T-cell (primary cell): ENCODE results near the gene INPP5E. TPM values are rescaled to one million over a fixed set of nuclear protein-coding genes. Genes with fewer than 3 reads are reported as not detected.
A peak's percentile ranks its signal among the peaks of the same experiment; 100 is the strongest.

Experiments
- ATAC-seq, 4 experiments: fragments of 200-7000 bp in 3 of 4; fragments of 150-1000 bp in 1 of 4; cut with Tn5 transposase; replicated peaks in 1 of 4; 1 replicate in 3 of 4; 2 replicates in 1 of 4; pipeline ENCODE4 v1.10.0; 2021; ENCODE audit warnings: moderate library complexity in 3 of 4, mild to moderate bottlenecking in 2 of 4, moderate number of reproducible peaks in 1 of 4
- CTCF ChIA-PET, 2 donors: fragments of 300-600 bp; sonication (Branson Sonifier 250); formaldehyde crosslinking; loops; one replicate each; lab custom pipeline; 2022; ENCODE audit warnings: antibody characterized with exemption in 2 of 2; lab: Charles Lee
- POLR2A ChIA-PET, 2 donors: fragments of 300-600 bp; sonication (Branson Sonifier 250); formaldehyde crosslinking; loops; one replicate each; lab custom pipeline; 2022; ENCODE audit warnings: antibody characterized with exemption in 2 of 2; lab: Charles Lee
- DNase-seq, 35 experiments: peaks; one replicate each; pipeline versions ENCODE4 v3.0.0 to v3.0.0-alpha.2; 2013 to 2023
- H3K27ac ChIP-seq: one replicate; pipeline ENCODE4 v1.5.1; 2013; ENCODE audit warnings: low read length
- H3K27me3 ChIP-seq, 2 experiments: replicated peaks in 1 of 2; 1 replicate in 1 of 2; 2 replicates in 1 of 2; pipeline versions ENCODE4 v1.6.1 to v1.7.0; 2013; ENCODE audit warnings: low read length in 1 of 2, mixed read lengths in 1 of 2; ENCODE audit not compliant: control insufficient read depth in 2 of 2, insufficient read depth in 2 of 2; ENCODE audit errors: extremely low read depth in 1 of 2
- H3K36me3 ChIP-seq, 2 donors: 1 replicate in 1 of 2; 2 replicates in 1 of 2; pipeline versions ENCODE4 v1.6.1 to v1.7.0; 2013; ENCODE audit warnings: low read length in 1 of 2; ENCODE audit not compliant: control insufficient read depth in 2 of 2, insufficient read depth in 1 of 2; ENCODE audit errors: extremely low read depth in 1 of 2
- H3K4me1 ChIP-seq, 2 experiments: 1 replicate in 1 of 2; 2 replicates in 1 of 2; pipeline versions ENCODE4 v1.6.1 to v1.7.0; 2013; ENCODE audit warnings: low read length in 2 of 2, mixed read lengths in 1 of 2; ENCODE audit not compliant: insufficient read depth in 2 of 2, control insufficient read depth in 1 of 2; ENCODE audit errors: extremely low read depth in 1 of 2
- H3K4me3 ChIP-seq, 2 donors: 1 replicate in 1 of 2; 2 replicates in 1 of 2; pipeline versions ENCODE4 v1.5.1 to v1.7.0; 2013; ENCODE audit warnings: mild to moderate bottlenecking in 2 of 2, low read length in 1 of 2, moderate library complexity in 1 of 2; ENCODE audit not compliant: control insufficient read depth in 1 of 2; ENCODE audit errors: extremely low read depth in 1 of 2
- H3K9me3 ChIP-seq: 2 replicates; pipeline ENCODE4 v1.7.0; 2013
- H3K27ac Mint-ChIP-seq, 2 donors: one replicate each; pipeline ENCODE4 v1.8.0; 2020 to 2021; ENCODE audit warnings: mild to moderate bottlenecking in 2 of 2, mixed read lengths in 2 of 2
- H3K27me3 Mint-ChIP-seq, 2 donors: one replicate each; pipeline ENCODE4 v1.8.0; 2021 to 2022; ENCODE audit warnings: mixed read lengths in 2 of 2
- H3K36me3 Mint-ChIP-seq: one replicate; pipeline ENCODE4 v1.8.0; 2021; ENCODE audit warnings: mixed read lengths
- H3K4me1 Mint-ChIP-seq, 3 donors: one replicate each; pipeline ENCODE4 v1.8.0; 2020 to 2022; ENCODE audit warnings: mixed read lengths in 3 of 3, mild to moderate bottlenecking in 1 of 3
- H3K4me3 Mint-ChIP-seq, 3 donors: one replicate each; pipeline ENCODE4 v1.8.0; 2020 to 2022; ENCODE audit warnings: mild to moderate bottlenecking in 3 of 3, mixed read lengths in 3 of 3, moderate library complexity in 3 of 3
- H3K9me3 Mint-ChIP-seq, 3 donors: one replicate each; pipeline ENCODE4 v1.8.0; 2020 to 2022; ENCODE audit warnings: mixed read lengths in 3 of 3
- WGBS: methylation state at CpG from one replicate; pipeline ENCODE4 v1.1.5; 2013; ENCODE audit warnings: missing lambda C conversion rate; ENCODE audit not compliant: insufficient coverage; 5-methylcytosine and 5-hydroxymethylcytosine counted together
- total RNA-seq, 35 experiments: library from RNA in 6 of 35; stranded (reverse) in 6 of 35; fragments of 120-200 nt in 1 of 35; gene quantifications; one replicate each; pipeline versions ENCODE4 v1.2.1 to v1.2.4 and lab custom pipeline; 2013 to 2026

The INPP5E gene
- total RNA-seq, 5 donors from 2014 or later (not counting 1 experiment from before 2014, with no cell fraction given), result 16.5 to 35.5 (median 31.8) TPM

DNA sequence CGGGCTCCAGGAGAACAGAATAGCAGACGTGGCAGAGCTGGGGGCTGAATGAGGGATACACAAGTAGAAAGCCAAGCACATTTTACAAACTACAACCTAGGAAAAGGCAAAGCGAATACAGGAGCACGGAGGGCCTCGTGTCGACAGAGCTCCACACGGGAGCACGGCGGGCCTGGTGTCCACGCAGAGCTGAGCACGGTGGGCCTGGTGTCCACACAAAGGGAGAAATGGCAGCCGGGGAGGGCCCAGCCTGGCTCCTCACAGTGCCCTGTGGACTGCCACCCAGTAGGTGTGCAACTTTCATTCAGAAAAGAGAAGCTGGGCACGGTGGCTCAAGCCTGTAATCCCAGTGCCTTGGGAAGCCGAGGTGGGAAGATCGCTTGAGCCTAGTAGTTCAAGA is 3.4 kb upstream of the INPP5E start:
- no peak overlapping the region for H3K4me3 ChIP-seq
- no peaks in the 10 kb centered on the region for H3K27me3 ChIP-seq
- Mint-ChIP-seq H3K9me3 (no peaks in the 10 kb centered on the region), H3K4me3 (no peak overlapping the region), H3K36me3 (peaks cover 39% of the 10 kb centered on the region), H3K27ac (no peak overlapping the region), H3K27me3 (no peaks in the 10 kb centered on the region), H3K4me1 (peaks cover 4 to 5% (median 5%) of the 10 kb centered on the region in 3 donors)
- CTCF ChIA-PET, result no interaction called here
- DNase-seq (no peak), ATAC-seq (no peak)
- WGBS, result 97% methylated on average over 11 of the region's 15 CpGs
- no peak overlapping the region for H3K27ac ChIP-seq
- H3K36me3 ChIP-seq, result peaks cover 33 to 66% of the 10 kb centered on the region in 2 donors
- POLR2A ChIA-PET, result interaction anchor here in 1 of 2 donors (0.6 kb wide), 1 partner anchor 28 kb away, joined by 5 read pairs; no protein-coding TSS in a partner anchor
- H3K4me1 ChIP-seq, result peaks cover 0 to 14% of the 10 kb centered on the region in 2 experiments
- H3K9me3 ChIP-seq, result no peaks in the 10 kb centered on the region

DNA sequence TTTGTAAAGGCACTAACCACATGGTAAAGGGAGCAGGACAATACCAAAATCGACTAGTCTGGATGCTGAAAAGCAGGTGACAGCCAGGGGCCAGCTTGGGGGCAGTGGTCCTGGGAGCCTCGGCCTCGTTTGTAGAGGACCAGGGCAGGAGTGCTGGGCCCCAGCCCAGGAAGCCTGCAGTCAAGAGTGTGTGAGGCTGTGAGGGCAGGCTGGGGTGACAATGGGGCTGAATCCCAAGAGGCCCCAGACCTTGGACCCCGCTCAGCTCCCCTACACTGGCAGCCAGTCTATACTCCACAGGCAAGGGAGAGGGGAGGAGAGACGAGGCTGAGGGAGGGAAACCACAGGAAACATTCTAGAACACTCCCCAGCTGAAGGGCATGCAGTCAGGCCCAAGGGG is 2.6 kb upstream of the INPP5E start:
- peaks cover 27 to 57% of the 10 kb centered on the region in 2 donors for H3K36me3 ChIP-seq
- H3K27ac Mint-ChIP-seq, result no peak overlapping the region
- peaks cover 12 to 14% (median 13%) of the 10 kb centered on the region in 3 donors for H3K4me1 Mint-ChIP-seq
- no peaks in the 10 kb centered on the region for H3K9me3 ChIP-seq
- no peak overlapping the region for H3K4me3 ChIP-seq
- peaks cover 0 to 22% of the 10 kb centered on the region in 2 experiments for H3K4me1 ChIP-seq
- no peak for DNase-seq
- no peak for ATAC-seq
- no peaks in the 10 kb centered on the region for H3K27me3 Mint-ChIP-seq
- no peak overlapping the region for H3K4me3 Mint-ChIP-seq
- CTCF ChIA-PET, result no interaction called here
- H3K27ac ChIP-seq, result no peak overlapping the region
- H3K27me3 ChIP-seq, result no peaks in the 10 kb centered on the region
- peaks cover 31% of the 10 kb centered on the region for H3K36me3 Mint-ChIP-seq
- H3K9me3 Mint-ChIP-seq, result no peaks in the 10 kb centered on the region
- 91% methylated on average over 3 of the region's 5 CpGs for WGBS
- POLR2A ChIA-PET, result no interaction called here

DNA sequence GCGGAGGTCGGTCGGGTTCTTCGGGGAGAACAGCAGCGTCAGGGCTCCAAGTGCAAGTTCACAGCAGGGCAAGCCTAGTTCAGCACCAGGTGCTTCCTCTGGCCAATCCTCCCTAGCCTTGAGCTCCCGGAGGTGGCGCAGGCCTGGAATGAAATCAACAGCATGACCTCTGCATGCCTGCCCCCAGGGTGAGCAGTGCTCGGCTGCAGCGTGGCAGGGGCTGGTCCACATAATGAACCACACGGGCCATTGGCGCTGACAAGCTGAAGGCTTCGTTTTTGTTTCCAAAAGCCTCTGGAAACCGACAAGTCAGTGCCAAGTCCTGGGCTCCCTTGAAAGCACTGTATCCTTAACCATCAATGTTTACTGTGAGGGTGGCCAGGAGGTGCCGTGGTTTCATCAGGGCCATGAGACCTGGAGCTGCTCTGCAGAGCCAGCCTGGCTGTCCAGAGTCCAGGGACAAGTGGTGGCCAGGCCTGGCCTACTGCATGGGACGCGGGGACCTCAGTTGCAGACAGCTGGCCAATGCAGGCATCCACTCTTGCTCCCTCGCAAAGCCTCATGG is 2.1 kb upstream of the INPP5E start:
- CTCF ChIA-PET, result no interaction called here
- H3K4me3 Mint-ChIP-seq, result peak overlapping the region in 1 of 3 donors; percentile 6
- peaks cover 17 to 19% (median 18%) of the 10 kb centered on the region in 3 donors for H3K4me1 Mint-ChIP-seq
- no peak overlapping the region for H3K27ac ChIP-seq
- peaks cover 27% of the 10 kb centered on the region for H3K36me3 Mint-ChIP-seq
- 94% methylated on average over 17 of the region's 17 CpGs for WGBS
- H3K4me1 ChIP-seq, result peaks cover 0 to 27% of the 10 kb centered on the region in 2 experiments
- no peaks in the 10 kb centered on the region for H3K27me3 Mint-ChIP-seq
- no peak overlapping the region for H3K27ac Mint-ChIP-seq
- peaks cover 22 to 52% of the 10 kb centered on the region in 2 donors for H3K36me3 ChIP-seq
- DNase-seq (no peak), ATAC-seq (no peak)
- H3K4me3 ChIP-seq, result no peak overlapping the region
- POLR2A ChIA-PET, result interaction anchor here in 1 of 2 donors (0.6 kb wide), 1 partner anchor 23 kb away, joined by 3 read pairs; no protein-coding TSS in a partner anchor
- no peaks in the 10 kb centered on the region for H3K9me3 ChIP-seq
- no peaks in the 10 kb centered on the region for H3K9me3 Mint-ChIP-seq
- no peaks in the 10 kb centered on the region for H3K27me3 ChIP-seq

DNA sequence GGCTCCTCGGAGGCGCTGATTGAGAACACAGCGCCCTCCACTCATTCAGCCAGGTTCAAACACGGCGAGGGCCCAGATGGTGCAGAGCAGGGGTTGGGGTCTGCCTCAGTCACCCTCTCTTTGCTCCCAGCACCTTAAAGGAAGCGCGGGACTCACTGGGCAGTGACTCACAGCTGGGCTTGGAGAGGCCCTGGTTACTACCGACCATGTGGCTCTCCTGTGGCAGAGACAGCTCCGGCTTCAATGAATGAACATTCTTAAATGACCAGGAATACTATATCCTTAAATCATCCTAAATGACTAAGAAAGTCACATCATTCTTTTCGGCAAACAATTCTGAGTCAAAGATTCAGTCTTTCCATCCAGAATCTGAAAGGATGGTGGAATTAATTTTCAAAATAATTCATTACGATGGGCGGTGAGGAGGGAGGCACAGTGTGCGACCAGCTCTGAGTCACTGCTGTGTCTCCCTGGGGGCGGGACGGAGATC is 1.6 kb upstream of the INPP5E start:
- H3K27me3 Mint-ChIP-seq, result no peaks in the 10 kb centered on the region
- CTCF ChIA-PET, result no interaction called here
- peaks cover 0 to 27% of the 10 kb centered on the region in 2 experiments for H3K4me1 ChIP-seq
- POLR2A ChIA-PET, result interaction anchor here in 1 of 2 donors (0.6 kb wide), 1 partner anchor 23 kb away, joined by 3 read pairs; no protein-coding TSS in a partner anchor
- peak overlapping the region in 2 of 3 donors; percentile 6 to 59 for H3K4me3 Mint-ChIP-seq
- 94% methylated on average over 10 of the region's 15 CpGs for WGBS
- no peak overlapping the region for H3K27ac Mint-ChIP-seq
- DNase-seq (no peak), ATAC-seq (no peak)
- peaks cover 19 to 49% of the 10 kb centered on the region in 2 donors for H3K36me3 ChIP-seq
- H3K36me3 Mint-ChIP-seq, result peaks cover 23% of the 10 kb centered on the region
- H3K4me1 Mint-ChIP-seq, result peaks cover 20 to 23% (median 22%) of the 10 kb centered on the region in 3 donors
- no peaks in the 10 kb centered on the region for H3K27me3 ChIP-seq
- no peak overlapping the region for H3K4me3 ChIP-seq
- H3K9me3 Mint-ChIP-seq, result no peaks in the 10 kb centered on the region
- H3K27ac ChIP-seq, result no peak overlapping the region
- no peaks in the 10 kb centered on the region for H3K9me3 ChIP-seq

DNA sequence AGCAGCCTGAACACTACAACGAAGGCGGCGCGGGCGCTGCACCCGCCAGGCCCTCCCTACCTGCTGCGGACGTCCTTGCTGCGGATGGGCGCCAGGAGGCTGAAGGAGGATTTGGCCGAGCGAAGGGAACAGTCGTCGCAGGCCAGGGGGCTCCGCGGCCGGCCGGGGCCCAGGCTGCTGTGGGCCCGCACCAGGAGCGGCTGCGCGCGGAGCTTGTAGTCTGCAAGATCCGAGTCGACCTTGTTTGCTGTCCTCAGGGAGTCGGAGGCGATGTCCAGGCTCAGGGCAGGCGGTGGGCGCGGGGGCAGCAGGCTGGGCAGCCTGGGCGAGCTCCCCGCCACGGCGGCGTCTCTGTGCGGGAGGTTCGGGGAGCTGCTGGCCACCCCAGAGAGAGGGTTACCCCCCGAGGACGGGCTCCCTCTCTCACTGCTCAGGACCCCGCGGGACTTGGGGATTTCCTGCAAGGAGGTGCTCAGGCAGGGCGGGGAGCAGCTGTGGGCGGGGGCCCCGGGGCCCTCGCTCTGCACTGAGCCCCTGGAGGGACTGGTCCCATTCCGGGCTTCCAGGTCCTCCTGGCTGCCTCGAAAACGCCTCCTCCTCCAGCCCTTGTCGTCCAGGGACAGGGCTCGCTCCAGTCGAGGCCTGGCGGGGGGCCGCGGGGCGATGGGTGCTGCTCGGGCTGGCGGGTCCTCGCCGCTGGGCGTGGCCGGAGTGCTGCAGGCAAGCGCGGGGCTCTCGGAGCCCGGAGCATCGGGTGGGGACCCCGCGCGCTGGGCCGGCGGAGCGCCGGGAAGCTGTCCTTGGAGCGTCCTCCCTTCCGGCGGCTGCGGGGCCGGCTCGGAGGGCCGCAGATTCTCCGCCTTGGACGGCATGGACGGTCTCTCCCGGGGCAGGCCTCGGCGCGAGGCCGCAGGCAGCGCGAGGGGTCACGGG is 831 bp downstream of the INPP5E start:
- Histone ChIP-seq H3K27ac (peak overlapping the region; percentile 2), H3K27me3 (no peaks in the 10 kb centered on the region), H3K9me3 (no peaks in the 10 kb centered on the region), H3K36me3 (peaks cover 3 to 39% of the 10 kb centered on the region in 2 donors), H3K4me1 (peaks cover 0 to 27% of the 10 kb centered on the region in 2 experiments), H3K4me3 (peak overlapping the region; percentile 66 to 67)
- Mint-ChIP-seq H3K4me1 (peaks cover 17 to 29% (median 28%) of the 10 kb centered on the region in 3 donors), H3K4me3 (peak overlapping the region; percentile 77 to 84 (median 81)), H3K36me3 (peaks cover 20% of the 10 kb centered on the region), H3K27ac (peak overlapping the region; percentile 69), H3K27me3 (no peaks in the 10 kb centered on the region), H3K9me3 (no peaks in the 10 kb centered on the region)
- ChIA-PET POLR2A (interaction anchor here in 1 of 2 donors (0.6 kb wide), 1 partner anchor 750 kb away, joined by 3 read pairs; no protein-coding TSS in a partner anchor), CTCF (interaction anchor here (0.6 kb wide), 2 partner anchors 19 to 596 kb away, joined by 3 to 9 read pairs; no protein-coding TSS in a partner anchor)
- peak; percentile 58 to 77 (median 62) for ATAC-seq
- WGBS, result 2% methylated on average over 91 of the region's 91 CpGs
- peak; percentile 23 to 70 (median 45) for DNase-seq
